Thyroid gland (tissue), 4 donors: ENCODE data around the gene TNRC6B.

ENCODE experiments used
- POLR2A ChIP-seq, 2 donors: fragments of 450-650 bp; IDR thresholded peaks; one replicate each; pipeline ENCODE4 v1.6.1; 2017; ENCODE audit warnings: antibody characterized with exemption in 2 of 2, mild to moderate bottlenecking in 2 of 2, moderate library complexity in 1 of 2
- TF ChIP-seq, protein P1 (sequence below), 6 experiments: fragments of 200-600 bp in 3 of 6; fragments of 450-650 bp in 3 of 6; sonication (generic) in 3 of 6; IDR thresholded peaks; one replicate each; pipeline ENCODE4 v1.5.1; 2016 to 2019; ENCODE audit warnings: antibody characterized with exemption in 6 of 6, mild to moderate bottlenecking in 2 of 6, inconsistent platforms in 1 of 6, moderate library complexity in 1 of 6

- TF ChIP-seq, protein P1, sequence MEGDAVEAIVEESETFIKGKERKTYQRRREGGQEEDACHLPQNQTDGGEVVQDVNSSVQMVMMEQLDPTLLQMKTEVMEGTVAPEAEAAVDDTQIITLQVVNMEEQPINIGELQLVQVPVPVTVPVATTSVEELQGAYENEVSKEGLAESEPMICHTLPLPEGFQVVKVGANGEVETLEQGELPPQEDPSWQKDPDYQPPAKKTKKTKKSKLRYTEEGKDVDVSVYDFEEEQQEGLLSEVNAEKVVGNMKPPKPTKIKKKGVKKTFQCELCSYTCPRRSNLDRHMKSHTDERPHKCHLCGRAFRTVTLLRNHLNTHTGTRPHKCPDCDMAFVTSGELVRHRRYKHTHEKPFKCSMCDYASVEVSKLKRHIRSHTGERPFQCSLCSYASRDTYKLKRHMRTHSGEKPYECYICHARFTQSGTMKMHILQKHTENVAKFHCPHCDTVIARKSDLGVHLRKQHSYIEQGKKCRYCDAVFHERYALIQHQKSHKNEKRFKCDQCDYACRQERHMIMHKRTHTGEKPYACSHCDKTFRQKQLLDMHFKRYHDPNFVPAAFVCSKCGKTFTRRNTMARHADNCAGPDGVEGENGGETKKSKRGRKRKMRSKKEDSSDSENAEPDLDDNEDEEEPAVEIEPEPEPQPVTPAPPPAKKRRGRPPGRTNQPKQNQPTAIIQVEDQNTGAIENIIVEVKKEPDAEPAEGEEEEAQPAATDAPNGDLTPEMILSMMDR (IDR thresholded peaks at IDR 0.05), result no peak
- TF ChIP-seq POLR2A (IDR thresholded peaks at IDR 0.05), result no peak
Measured at GRCh38 chr22:40138866-40139265, 38.9 kb upstream of the TNRC6B start.
